A673 (cell line): ENCODE results near the gene C8B. TPM values are rescaled to one million over a fixed set of nuclear protein-coding genes. Genes with fewer than 3 reads are reported as not detected.

ENCODE experiments used
- BruUV-seq: library from RNA; stranded (reverse); fragments of 400-500 nt; replicated peaks from 2 replicates; lab custom pipeline; 2021; lab: Mats Ljungman, UMichigan
- CTCF ChIA-PET: fragments of 300-600 bp; sonication (Branson Sonifier 250); formaldehyde crosslinking; loops from one replicate; lab custom pipeline; 2022; ENCODE audit warnings: antibody characterized with exemption; lab: Charles Lee
- POLR2A ChIA-PET: fragments of 300-600 bp; sonication (Branson Sonifier 250); formaldehyde crosslinking; loops from one replicate; lab custom pipeline; 2022; ENCODE audit warnings: antibody characterized with exemption; ENCODE audit not compliant: low non-redundant PET; lab: Charles Lee
- DNase-seq: peaks from one replicate; pipeline ENCODE4 v3.0.0-alpha.2; 2015; ENCODE audit warnings: low spot score
- H3K27ac ChIP-seq: fragments of 200-600 bp; sonication (generic); 2 replicates; pipeline ENCODE4 v1.5.1; 2016; ENCODE audit warnings: mixed run types, low read depth, mild to moderate bottlenecking, mixed read lengths, antibody characterized with exemption, low read length; ENCODE audit not compliant: poor library complexity, severe bottlenecking
- H3K27me3 ChIP-seq: fragments of 200-600 bp; sonication (generic); replicated peaks from 2 replicates; pipeline ENCODE4 v1.6.1; 2017; ENCODE audit warnings: mixed run types, low read depth, mild to moderate bottlenecking, mixed read lengths, antibody characterized with exemption, low read length; ENCODE audit not compliant: insufficient read depth, poor library complexity
- H3K36me3 ChIP-seq: fragments of 200-600 bp; sonication (generic); 2 replicates; pipeline ENCODE4 v1.6.1; 2016; ENCODE audit warnings: mixed run types, mild to moderate bottlenecking, mixed read lengths, antibody characterized with exemption, low read length; ENCODE audit not compliant: insufficient read depth, poor library complexity, severe bottlenecking
- H3K4me1 ChIP-seq: fragments of 200-600 bp; sonication (generic); 2 replicates; pipeline ENCODE4 v1.6.1; 2017; ENCODE audit warnings: mixed run types, mild to moderate bottlenecking, mixed read lengths, antibody characterized with exemption, low read length; ENCODE audit not compliant: insufficient read depth, poor library complexity, severe bottlenecking
- H3K4me3 ChIP-seq: fragments of 200-600 bp; sonication (generic); 2 replicates; pipeline ENCODE4 v1.5.1; 2016; ENCODE audit warnings: low read depth, mixed run types, mild to moderate bottlenecking, mixed read lengths, low read length; ENCODE audit not compliant: poor library complexity, severe bottlenecking
- H3K9me3 ChIP-seq: fragments of 200-600 bp; sonication (generic); 2 replicates; pipeline ENCODE4 v1.6.1; 2016; ENCODE audit warnings: mixed run types, low read depth, mild to moderate bottlenecking, mixed read lengths, antibody characterized with exemption, low read length; ENCODE audit not compliant: poor library complexity, severe bottlenecking
- EZH2 ChIP-seq: fragments of 200-600 bp; sonication (generic); IDR thresholded peaks from 2 replicates; pipeline ENCODE4 v1.6.1; 2017; ENCODE audit warnings: borderline replicate concordance, low read depth, mild to moderate bottlenecking, mixed read lengths, antibody characterized with exemption, low read length; ENCODE audit not compliant: poor library complexity, severe bottlenecking
- intact Hi-C: fragments of 100-400 bp; cut with micrococcal nuclease; formaldehyde crosslinking; loops from one replicate; pipeline ENCODE4 v1.10.0; 2022; ENCODE audit not compliant: unreplicated experiment
- total RNA-seq: library from RNA; stranded (reverse); gene quantifications from 2 replicates; pipeline ENCODE4 v1.2.3, GENCODE V29; 2021
- TF ChIP-seq, protein P1 (sequence below): fragments of 300-800, 200-600 bp; sonication (generic); conservative IDR thresholded peaks from 2 replicates; pipeline ENCODE4 v1.5.1; 2017; ENCODE audit warnings: low read depth, mild to moderate bottlenecking, antibody characterized with exemption, low read length, moderate library complexity, mixed read lengths

The C8B gene
- total RNA-seq, 1 experiment from 2014 or later, result 0.39 TPM

DNA sequence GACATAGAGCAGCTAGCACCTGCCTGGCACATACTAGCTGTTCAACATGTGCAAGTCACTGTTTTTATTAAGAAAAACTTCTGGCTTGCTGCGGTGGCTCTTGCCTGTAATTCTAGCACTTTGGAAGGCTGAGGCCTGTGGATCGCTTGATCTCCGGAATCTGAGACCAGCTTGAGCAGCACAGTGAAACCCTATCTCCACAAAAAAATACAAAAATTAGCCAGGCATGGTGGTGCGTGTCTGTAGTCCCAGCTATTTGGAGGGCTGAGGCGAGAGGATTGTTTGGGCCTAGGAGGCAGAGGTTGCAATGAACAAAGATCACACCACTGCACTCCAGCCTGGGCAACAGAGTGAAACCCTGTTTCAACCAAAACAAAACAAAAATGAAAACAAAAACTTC, 27.7 kb upstream of the C8B start:
- no TSS peak for BruUV-seq
- H3K4me3 ChIP-seq, result no peak overlapping the region
- no peak overlapping the region for H3K27ac ChIP-seq
- no peaks in the 10 kb centered on the region for H3K9me3 ChIP-seq
- no peaks in the 10 kb centered on the region for H3K27me3 ChIP-seq
- H3K4me1 ChIP-seq, result no peaks in the 10 kb centered on the region
- intact Hi-C loops, result no loop called here
- DNase-seq, result no peak
- H3K36me3 ChIP-seq, result peaks cover 18% of the 10 kb centered on the region
- POLR2A ChIA-PET, result no interaction called here
- no peak for TF ChIP-seq EZH2
- TF ChIP-seq, protein P1, sequence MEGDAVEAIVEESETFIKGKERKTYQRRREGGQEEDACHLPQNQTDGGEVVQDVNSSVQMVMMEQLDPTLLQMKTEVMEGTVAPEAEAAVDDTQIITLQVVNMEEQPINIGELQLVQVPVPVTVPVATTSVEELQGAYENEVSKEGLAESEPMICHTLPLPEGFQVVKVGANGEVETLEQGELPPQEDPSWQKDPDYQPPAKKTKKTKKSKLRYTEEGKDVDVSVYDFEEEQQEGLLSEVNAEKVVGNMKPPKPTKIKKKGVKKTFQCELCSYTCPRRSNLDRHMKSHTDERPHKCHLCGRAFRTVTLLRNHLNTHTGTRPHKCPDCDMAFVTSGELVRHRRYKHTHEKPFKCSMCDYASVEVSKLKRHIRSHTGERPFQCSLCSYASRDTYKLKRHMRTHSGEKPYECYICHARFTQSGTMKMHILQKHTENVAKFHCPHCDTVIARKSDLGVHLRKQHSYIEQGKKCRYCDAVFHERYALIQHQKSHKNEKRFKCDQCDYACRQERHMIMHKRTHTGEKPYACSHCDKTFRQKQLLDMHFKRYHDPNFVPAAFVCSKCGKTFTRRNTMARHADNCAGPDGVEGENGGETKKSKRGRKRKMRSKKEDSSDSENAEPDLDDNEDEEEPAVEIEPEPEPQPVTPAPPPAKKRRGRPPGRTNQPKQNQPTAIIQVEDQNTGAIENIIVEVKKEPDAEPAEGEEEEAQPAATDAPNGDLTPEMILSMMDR, result no peak
- CTCF ChIA-PET, result no interaction called here

DNA sequence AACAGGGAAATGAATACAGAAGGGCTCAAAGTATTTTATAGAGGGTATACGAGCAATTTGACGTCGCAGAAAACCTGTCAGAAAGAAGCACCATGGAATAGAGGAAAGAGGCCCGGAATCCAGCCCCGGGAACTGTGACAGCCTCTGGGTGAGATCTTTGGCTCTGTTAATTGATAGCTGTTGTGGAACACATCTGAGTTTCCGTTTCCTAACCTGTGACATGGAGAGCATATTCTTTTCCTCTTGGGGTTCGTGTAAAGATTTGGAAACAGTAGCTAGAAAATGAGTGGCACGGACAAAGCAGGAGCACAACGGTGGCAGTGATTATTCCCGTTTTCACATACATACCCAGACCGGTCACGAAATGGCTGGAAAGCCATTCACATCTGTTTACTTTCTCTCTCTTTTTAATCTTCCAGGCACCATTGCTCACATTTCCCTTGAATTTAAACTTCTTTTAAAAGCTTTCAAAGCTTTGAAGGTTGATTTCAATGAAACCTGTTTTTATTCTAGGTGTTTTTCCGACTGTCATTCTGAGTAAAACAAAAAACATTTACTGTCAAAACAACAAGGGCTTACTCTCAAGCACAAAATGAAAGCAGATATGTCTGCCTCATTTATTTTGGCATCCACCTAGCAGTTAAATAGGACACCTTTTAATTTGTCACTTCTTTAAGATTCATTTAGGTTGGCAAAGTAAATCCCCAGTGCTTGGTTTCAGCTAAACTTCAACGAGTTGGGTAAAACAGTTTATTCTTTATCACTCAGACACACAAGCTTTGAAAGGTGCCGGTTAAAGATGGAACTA, 26.7 kb upstream of the C8B start:
- ChIA-PET POLR2A (no interaction called here), CTCF (no interaction called here)
- TF ChIP-seq EZH2, result no peak
- TF ChIP-seq, protein P1, result no peak
- H3K36me3 ChIP-seq, result peaks cover 13% of the 10 kb centered on the region
- no TSS peak for BruUV-seq
- H3K4me1 ChIP-seq, result no peaks in the 10 kb centered on the region
- H3K27me3 ChIP-seq, result no peaks in the 10 kb centered on the region
- no peak overlapping the region for H3K27ac ChIP-seq
- H3K9me3 ChIP-seq, result no peaks in the 10 kb centered on the region
- no peak overlapping the region for H3K4me3 ChIP-seq
- DNase-seq, result no peak
- intact Hi-C loops, result no loop called here

DNA sequence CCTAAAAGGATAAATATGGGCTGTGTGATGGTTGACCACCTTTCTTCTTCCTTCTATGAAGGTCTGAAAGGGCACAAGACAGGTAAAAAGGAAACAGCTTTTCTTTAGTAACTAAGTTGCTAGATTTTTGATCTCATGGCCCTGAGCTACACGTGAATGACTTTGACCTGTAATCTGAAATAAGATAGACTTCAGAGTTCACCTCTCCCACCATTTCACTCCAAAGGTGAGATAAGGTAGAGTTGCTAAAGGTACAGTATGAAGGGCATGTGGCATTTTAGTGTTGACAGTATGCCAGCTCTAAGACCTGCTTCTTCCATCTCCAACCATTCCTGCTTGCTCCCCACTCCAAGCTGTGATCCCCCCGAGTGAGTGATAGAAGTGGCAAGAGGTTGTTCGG, 25.8 kb upstream of the C8B start:
- H3K36me3 ChIP-seq, result peaks cover 9% of the 10 kb centered on the region
- TF ChIP-seq, protein P1, result no peak
- no peak for TF ChIP-seq EZH2
- H3K4me1 ChIP-seq, result no peaks in the 10 kb centered on the region
- H3K27ac ChIP-seq, result no peak overlapping the region
- intact Hi-C loops, result no loop called here
- BruUV-seq, result no TSS peak
- POLR2A ChIA-PET, result no interaction called here
- H3K4me3 ChIP-seq, result no peak overlapping the region
- CTCF ChIA-PET, result no interaction called here
- H3K27me3 ChIP-seq, result no peaks in the 10 kb centered on the region
- no peaks in the 10 kb centered on the region for H3K9me3 ChIP-seq
- DNase-seq, result no peak
